ENCODE measurements around the gene MOV10L1. TPM values are rescaled to one million over a fixed set of nuclear protein-coding genes. Genes with fewer than 3 reads are reported as not detected.

The MOV10L1 gene
- total RNA-seq, 1 experiment from 2014 or later = 0.07 TPM

Other genes starting within 250 kb of the MOV10L1 start
- gene ZBED4, start 236.2 kb upstream of the MOV10L1 start, total RNA-seq (2014; rRNA removed; shearing (Covaris generic)) = 14.0 and 15.5 TPM in 2 replicates
- 10.7 and 12.9 TPM in 2 replicates for gene ALG12, start 171.6 kb upstream of the MOV10L1 start, total RNA-seq (2014; rRNA removed; shearing (Covaris generic))
- gene CRELD2, start 171.4 kb upstream of the MOV10L1 start, total RNA-seq (2014; rRNA removed; shearing (Covaris generic)) = 23.4 and 25.9 TPM in 2 replicates
- 33.0 and 48.3 TPM in 2 replicates for gene PIM3, start 129.2 kb upstream of the MOV10L1 start, total RNA-seq (2014; rRNA removed; shearing (Covaris generic))
- gene IL17REL, start 77.2 kb upstream of the MOV10L1 start, total RNA-seq (2014; rRNA removed; shearing (Covaris generic)) = not detected in 2 replicates
- not detected in 2 replicates for gene TTLL8, start 31.7 kb upstream of the MOV10L1 start, total RNA-seq (2014; rRNA removed; shearing (Covaris generic))
- not detected in 2 replicates for gene MLC1, start 4.6 kb upstream of the MOV10L1 start, total RNA-seq (2014; rRNA removed; shearing (Covaris generic))
- gene PANX2, start 80.7 kb downstream of the MOV10L1 start, total RNA-seq (2014; rRNA removed; shearing (Covaris generic)) = 4.2 and 4.7 TPM in 2 replicates
- 21.7 and 26.1 TPM in 2 replicates for gene TRABD, start 95.9 kb downstream of the MOV10L1 start, total RNA-seq (2014; rRNA removed; shearing (Covaris generic))
- gene SELENOO, start 111.0 kb downstream of the MOV10L1 start, total RNA-seq (2014; rRNA removed; shearing (Covaris generic)) = 11.5 and 12.8 TPM in 2 replicates
- gene TUBGCP6, start 155.0 kb downstream of the MOV10L1 start, total RNA-seq (2014; rRNA removed; shearing (Covaris generic)) = 10.7 and 13.0 TPM in 2 replicates
- 13.9 and 14.4 TPM in 2 replicates for gene HDAC10, start 161.3 kb downstream of the MOV10L1 start, total RNA-seq (2014; rRNA removed; shearing (Covaris generic))
- 22.0 and 24.9 TPM in 2 replicates for gene MAPK12, start 171.7 kb downstream of the MOV10L1 start, total RNA-seq (2014; rRNA removed; shearing (Covaris generic))
- 1.3 and 1.8 TPM in 2 replicates for gene MAPK11, start 180.4 kb downstream of the MOV10L1 start, total RNA-seq (2014; rRNA removed; shearing (Covaris generic))
- 51.2 and 52.5 TPM in 2 replicates for gene PLXNB2, start 217.6 kb downstream of the MOV10L1 start, total RNA-seq (2014; rRNA removed; shearing (Covaris generic))
- 0.81 and 1.5 TPM in 2 replicates for gene DENND6B, start 237.0 kb downstream of the MOV10L1 start, total RNA-seq (2014; rRNA removed; shearing (Covaris generic))

All from NCI-H460 (cell line).